GM19351 (cell line): Measurements from ENCODE around the gene CHST15.

Source experiments
- ATAC-seq: cut with Tn5 transposase; IDR thresholded peaks from one replicate; pipeline ENCODE4 v1.9.1; 2021; ENCODE audit warnings: mild to moderate bottlenecking, moderate library complexity; ENCODE audit not compliant: unreplicated experiment

The CHST15 gene

GRCh38 chr10:124092860-124093773 lies at the start of gene CHST15:
Gene CHST15, minus strand, starts transcription at chr10:124093598. Its CDS starts 47,386 bp downstream, at chr10:124046212.
- peak; percentile 30 for ATAC-seq

- ATAC-seq: no peak
Observed at GRCh38 chr10:124142960-124143359, 49.6 kb upstream of the CHST15 start.

GRCh38 chr10:124142006-124142739 lies 48.8 kb upstream of the CHST15 start:
- ATAC-seq: no peak

- no peak for ATAC-seq
Observed at GRCh38 chr10:124138883-124139348, 45.5 kb upstream of the CHST15 start.

- ATAC-seq: no peak
Observed at GRCh38 chr10:124138195-124138882, 44.9 kb upstream of the CHST15 start.

GRCh38 chr10:124134251-124134893 lies 41.0 kb upstream of the CHST15 start:
- no peak for ATAC-seq

GRCh38 chr10:124132876-124133275 lies 39.5 kb upstream of the CHST15 start:
- ATAC-seq: no peak

- ATAC-seq: no peak
Observed at GRCh38 chr10:124132306-124132705, 38.9 kb upstream of the CHST15 start.

- ATAC-seq: no peak
Observed at GRCh38 chr10:124131172-124131571, 37.8 kb upstream of the CHST15 start.

GRCh38 chr10:124130198-124130900 lies 37.0 kb upstream of the CHST15 start:
- no peak for ATAC-seq

GRCh38 chr10:124129471-124129870 lies 36.1 kb upstream of the CHST15 start:
- no peak for ATAC-seq

- no peak for ATAC-seq
Observed at GRCh38 chr10:124128811-124129145, 35.4 kb upstream of the CHST15 start.

GRCh38 chr10:124127965-124128810 lies 34.8 kb upstream of the CHST15 start:
- ATAC-seq: no peak

- no peak for ATAC-seq
Observed at GRCh38 chr10:124127563-124127962, 34.2 kb upstream of the CHST15 start.

- no peak for ATAC-seq
Observed at GRCh38 chr10:124126983-124127385, 33.6 kb upstream of the CHST15 start.

- no peak for ATAC-seq
Observed at GRCh38 chr10:124126145-124126982, 33.0 kb upstream of the CHST15 start.

- ATAC-seq: no peak
Observed at GRCh38 chr10:124125305-124126116, 32.1 kb upstream of the CHST15 start.

GRCh38 chr10:124124769-124125161 lies 31.4 kb upstream of the CHST15 start:
- no peak for ATAC-seq
